GM19035 (cell line): ENCODE measurements around the gene TEX44.
"Not testable (repeated sequence)": the region's sequence is repeated elsewhere in the genome, so short reads cannot be mapped to it uniquely, and the experiment has no call there.

ENCODE experiments used
- ATAC-seq: cut with Tn5 transposase; IDR thresholded peaks from one replicate; pipeline ENCODE4 v1.9.1; 2021; ENCODE audit not compliant: unreplicated experiment

TEX44 gene

DNA sequence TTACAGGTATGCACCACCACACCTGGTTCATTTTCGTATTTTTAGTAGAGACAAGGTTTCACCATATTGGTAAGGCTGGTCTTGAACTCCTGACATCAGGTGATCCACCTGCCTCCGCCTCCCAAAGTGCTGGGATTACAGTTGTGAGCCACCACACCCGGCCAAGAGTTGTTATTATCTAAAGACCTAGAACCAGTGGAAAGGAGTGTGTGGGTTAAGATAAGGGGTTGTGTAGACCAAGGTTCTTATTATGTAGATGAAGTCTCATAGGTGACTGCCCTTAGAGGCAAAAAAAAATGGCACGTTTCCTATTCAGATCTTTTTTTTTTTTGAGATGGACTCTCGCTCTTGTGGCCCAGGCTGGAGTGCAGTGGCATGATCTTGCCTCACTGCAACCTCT, 21.7 kb upstream of the TEX44 start:
- ATAC-seq: not testable (repeated sequence)

DNA sequence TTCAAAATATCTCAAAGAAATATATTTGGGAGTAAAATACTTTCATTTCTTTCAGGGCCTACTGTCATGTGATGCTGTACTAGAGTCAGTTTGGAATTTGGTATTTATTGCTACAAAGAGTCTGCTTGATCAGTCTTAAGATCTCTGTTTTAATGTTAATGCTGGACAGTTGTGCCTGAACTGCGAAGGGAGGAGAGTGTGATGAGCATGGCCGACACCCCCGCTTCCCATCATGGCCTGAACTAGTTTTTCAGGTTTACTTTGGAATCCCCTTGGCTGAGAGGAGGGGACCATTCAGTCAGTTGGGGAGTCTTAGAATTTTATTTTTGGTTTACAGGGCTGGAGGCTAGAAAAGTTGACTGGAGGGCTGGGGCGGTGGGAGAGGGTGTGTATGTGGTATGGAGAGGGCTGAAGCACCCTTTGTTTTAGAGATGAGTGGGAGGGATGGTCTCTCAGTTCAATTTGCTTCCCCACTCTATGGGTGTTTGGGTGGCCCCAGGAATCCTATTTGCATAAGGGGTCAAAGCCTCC, 20.9 kb upstream of the TEX44 start:
- no peak for ATAC-seq

DNA sequence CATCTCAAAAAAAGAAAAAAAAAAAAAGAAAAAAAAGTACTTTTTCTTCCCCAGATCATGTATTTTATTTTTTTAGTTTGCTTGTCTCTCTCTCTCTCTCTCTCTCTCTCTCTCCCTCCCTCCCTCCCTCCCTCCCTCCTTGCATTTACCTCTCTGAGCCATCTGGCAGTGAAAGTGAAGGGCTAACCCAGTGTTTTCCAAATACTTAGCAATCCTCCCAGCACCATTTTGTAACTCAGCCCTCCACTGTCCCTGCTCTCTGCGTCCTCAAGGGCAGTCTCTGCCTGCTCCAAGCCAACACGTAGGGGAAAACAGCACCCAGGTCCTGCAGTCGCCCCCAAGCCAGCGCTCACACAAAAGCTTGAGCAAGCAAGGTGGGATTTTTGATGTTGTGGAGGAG, 19.6 kb upstream of the TEX44 start:
- ATAC-seq: no peak

DNA sequence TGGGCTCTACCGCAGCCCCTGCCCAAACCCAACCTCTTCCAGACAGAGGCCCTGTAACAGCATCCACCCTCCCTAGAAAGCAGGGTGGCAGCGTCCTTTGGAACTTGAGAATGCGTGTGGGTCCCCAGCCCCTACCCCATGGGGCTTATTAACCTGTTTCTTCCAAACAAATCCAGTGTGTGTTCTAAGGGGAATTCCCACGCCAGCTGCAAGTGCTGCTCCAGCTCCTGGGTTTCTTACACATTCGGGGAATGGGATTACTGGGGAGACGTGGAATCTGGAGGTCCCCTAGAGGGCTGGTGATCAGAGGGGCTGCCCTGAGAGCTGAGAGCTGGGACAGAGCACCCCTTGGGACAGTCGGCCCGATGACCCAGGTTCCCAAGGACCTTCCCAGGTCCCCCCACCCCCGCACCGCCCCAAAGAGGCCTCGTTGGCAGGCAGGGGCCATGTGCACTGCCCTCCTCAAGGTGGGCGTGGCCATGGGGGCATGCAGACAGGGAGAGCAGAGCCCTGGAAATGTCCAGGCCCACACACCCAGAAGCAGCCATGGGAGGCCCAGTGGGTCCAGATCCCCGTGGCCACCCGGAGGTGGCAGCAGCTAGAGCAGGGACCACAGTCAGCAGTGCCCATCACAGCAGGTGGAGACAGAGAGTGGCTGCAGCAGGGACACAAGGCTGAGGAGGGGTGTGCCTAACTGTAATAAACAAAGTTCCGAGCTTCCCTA, 18.8 kb upstream of the TEX44 start:
- ATAC-seq: no peak

DNA sequence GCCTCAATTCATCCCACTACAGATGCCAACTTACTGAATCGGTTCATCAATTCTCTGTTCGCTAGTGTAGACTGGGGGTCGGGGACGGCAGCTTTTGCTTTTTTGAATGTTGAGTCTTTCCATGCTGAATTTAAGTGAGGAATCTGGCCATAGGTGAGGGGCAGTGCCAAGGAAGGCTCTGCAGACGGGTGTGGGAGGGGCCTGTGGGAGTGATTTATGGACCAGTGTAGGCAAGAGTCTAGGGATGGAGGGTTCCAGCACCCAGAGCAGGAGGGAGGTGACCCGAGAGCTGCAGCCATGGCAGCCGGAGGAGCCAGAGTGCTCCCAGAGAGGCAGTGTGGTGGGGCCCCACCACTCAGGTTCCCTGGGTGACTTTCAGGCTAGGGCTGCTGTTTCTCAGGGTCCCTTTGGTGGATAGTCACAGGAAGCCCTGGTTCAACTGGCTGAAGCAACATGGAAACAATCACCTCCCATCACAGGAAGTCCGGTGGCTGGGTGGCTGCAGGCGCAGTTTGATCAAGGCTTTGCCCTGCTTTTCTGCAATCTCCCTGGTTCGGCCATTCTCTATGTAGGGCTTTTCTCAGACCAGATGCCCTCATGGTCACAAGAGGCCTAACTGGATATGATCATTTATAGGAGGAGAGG, 16.9 kb upstream of the TEX44 start:
- no peak for ATAC-seq

DNA sequence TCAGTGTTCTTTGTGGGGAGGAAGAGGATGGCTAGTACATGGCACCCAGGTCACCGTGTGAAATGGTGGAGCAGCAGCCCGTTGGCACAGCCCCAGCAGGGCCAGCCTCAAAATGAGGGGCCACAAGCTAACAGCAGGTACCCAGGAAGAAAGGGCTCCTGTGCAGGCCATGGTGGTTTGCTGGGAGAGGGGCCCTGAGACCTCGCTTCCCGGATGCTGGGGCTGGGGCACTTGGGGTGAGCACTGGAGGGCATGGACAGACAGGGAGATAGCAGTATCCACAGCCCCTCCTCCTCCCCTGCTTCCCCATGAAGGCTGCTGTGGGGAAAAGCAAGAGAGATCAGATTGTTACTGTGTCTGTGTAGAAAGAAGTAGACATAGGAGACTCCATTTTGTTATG, 16.2 kb upstream of the TEX44 start:
- ATAC-seq: no peak

DNA sequence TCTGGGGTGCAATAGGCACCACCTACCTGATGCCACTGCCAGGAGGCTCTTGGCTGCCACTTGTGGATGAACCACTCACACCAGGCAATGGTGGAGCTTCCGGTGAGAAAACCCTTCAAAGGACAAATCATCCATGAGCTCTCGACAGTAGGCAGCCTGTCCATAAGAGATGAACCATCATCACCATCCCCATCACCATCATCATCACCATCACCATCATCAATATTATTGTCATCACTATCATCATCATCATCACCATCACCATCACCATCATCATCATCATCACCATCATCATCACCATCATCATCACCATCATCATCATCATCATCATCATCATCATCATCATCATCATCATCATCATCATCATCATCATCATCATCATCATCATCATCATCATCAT, 14.0 kb upstream of the TEX44 start:
- not testable (repeated sequence) for ATAC-seq

DNA sequence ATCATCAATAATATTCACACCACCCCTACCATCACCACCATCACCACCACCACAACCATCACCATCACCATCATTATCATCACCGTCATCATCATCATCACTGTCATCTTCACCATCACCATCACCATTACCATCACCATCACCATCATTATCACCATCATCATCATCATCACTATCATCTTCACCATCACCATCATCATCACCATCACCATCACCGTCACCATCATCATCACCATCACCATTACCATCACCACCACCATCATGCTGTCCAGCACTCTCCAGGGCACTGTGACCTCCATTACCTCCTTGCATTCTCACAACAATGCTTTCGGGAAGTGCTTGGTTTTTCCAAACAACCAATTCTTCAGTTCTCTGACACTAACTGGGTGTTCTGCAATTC, 13.1 kb upstream of the TEX44 start:
- no peak for ATAC-seq

DNA sequence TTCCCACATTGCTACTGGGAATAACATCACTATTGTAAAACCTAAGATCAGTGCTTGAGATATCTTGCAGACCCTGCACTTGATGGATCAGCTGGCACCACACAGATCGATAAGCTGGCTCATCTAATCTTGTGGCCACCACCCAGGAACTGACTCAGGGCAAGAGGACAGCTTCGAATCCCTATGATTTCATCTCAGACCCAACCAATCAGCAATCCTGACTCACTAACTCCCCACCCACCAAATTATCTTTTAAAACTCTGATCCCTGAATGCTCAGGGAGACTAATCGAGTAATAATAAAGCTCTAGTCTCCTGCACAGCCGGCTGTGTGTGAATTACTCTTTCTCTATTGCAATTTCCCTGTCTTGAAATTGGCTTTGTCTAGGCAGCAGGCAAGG, 11.3 kb upstream of the TEX44 start:
- no peak for ATAC-seq

DNA sequence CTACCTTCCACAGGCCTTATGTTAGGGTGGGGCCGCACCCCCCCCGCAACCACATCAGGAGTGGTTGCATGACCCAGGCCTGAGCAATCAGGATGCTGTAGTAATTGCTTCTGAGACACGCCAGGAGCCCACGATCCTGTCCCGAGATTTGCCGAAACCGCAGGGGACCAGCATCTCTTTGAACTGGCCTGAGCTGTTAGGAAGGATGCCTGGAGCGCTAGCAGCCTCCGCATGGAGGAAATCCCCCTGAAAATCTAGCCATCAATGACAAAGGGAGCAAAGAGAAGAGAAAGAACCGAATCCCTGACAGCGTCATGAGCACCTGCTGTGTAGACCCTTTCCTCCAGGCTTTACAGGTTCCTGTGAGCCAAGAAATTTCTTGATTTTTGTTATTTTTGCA, 8.7 kb upstream of the TEX44 start:
- no peak for ATAC-seq

DNA sequence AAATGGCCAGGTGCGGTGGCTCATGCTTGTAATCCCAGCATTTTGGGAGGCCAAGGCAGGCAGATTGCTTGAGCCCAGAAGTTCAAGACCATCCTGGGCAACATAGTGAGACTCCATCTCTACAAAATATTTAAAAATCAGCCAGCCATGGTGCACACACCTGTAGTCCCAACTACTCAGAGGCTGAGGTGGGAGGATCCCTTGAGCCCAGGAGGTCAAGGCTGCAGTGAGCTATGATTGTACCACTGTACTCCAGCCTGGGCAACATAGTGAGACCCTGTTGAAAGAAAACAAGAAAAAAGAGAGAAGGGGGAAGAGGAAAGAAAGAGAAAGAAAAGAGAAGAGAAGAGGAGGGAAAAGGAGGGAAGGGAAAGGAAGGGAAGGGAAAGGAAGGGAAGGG, 4.9 kb upstream of the TEX44 start:
- ATAC-seq: not testable (repeated sequence)

DNA sequence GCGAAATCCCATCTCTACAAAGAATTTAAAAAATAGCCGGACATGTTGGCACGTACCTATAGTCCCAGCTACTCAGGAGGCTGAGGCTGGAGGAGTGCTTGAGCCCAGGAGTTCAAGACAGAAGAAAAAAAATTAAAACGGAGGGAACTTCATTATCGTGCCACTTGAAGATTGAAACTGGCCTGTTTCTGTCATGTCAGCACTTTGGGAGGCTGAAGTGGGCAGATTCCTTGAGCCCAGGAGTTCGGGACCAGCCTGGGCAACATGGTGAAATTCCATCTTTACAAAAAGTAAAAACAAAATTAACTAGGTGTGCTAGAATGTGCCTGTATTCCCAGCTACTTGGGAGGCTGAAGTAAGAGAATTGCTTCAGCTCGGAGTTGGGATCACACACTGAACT, 3.0 kb upstream of the TEX44 start:
- no peak for ATAC-seq

DNA sequence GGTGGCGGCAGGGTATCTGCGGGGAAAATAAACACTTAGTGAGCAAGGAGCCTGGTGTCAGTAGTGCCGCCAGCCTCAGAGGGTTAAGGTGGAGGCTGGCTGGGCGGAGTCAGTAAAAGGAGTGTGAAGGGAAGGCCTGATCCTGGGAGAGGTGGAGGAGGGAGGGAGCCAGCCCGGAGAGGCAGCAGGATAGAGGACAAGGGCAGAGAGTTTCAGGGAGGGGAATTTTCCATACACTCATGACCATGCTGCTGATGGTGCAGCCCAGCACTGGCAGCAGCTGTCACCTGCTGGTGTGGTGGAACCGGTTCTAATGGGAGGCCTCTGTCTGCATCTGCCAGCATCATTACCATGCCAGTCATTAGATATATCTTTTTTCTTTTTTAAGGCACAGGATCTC, 2.0 kb upstream of the TEX44 start:
- no peak for ATAC-seq

DNA sequence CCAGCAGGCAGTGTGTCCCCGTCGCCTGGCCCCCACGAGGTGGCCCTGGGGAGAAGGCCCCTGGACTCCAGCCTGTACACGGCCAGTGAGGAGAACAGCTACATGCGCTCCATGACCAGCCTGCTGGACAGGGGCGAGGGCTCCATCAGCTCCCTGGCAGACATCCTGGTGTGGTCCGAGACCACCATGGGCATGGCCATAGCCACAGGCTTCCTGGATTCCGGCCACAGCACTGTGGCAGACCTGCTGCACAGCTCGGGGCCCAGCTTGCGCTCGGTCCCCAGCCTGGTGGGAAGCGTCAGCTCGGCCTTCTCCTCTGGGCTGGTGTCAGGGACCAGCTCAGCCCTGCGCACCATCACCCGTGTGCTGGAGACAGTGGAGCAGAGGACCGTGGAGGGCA, 1.0 kb downstream of the TEX44 start:
- no peak for ATAC-seq

DNA sequence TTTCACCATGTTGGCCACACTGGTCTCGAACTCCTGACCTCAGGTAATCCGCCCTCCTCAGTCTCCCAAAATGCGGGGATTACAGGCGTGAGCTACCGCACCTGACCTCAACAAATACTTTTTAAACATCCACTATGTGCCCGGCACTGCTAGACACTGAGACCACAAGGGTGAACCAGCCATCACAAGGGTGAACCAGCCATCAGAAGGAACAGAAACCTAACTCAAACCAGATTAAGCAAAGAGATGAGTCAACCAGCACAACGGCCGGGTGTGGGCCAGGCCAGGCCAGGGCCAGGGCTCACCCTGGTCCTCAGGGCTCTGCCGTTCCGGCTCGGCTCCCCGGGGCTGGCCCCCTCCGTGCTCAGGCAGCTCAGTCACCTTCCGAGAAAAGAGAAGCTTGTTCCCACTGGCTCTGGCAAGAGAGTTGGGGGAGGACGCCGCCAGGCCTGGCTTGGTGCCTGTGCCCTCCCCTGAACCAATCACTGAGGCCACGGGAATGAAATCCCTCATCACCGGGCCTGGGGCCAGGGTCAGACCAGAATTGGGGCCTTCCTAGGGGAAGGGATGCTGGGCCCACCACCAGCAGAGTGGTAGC, 4.4 kb downstream of the TEX44 start:
- ATAC-seq: peak; percentile 91

DNA sequence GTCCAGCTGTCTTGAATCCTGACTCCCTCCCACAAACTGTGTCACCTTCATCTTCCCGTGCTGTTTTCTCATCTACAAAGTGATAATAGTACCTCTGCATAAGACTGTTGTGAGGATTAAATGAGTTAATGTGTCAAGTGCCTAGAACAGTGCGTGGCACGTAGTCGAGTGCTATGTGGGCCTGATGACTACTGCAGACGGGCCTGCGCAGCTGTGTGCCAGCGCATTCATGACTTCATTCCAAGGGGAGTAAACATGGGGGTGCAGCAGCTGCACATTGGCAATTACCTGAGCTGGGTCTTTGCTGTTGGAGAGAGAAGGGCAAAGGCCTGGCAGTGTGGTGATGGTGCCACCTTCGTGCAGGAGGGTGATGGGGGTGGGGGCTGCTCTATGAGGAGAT, 5.0 kb downstream of the TEX44 start:
- no peak for ATAC-seq

DNA sequence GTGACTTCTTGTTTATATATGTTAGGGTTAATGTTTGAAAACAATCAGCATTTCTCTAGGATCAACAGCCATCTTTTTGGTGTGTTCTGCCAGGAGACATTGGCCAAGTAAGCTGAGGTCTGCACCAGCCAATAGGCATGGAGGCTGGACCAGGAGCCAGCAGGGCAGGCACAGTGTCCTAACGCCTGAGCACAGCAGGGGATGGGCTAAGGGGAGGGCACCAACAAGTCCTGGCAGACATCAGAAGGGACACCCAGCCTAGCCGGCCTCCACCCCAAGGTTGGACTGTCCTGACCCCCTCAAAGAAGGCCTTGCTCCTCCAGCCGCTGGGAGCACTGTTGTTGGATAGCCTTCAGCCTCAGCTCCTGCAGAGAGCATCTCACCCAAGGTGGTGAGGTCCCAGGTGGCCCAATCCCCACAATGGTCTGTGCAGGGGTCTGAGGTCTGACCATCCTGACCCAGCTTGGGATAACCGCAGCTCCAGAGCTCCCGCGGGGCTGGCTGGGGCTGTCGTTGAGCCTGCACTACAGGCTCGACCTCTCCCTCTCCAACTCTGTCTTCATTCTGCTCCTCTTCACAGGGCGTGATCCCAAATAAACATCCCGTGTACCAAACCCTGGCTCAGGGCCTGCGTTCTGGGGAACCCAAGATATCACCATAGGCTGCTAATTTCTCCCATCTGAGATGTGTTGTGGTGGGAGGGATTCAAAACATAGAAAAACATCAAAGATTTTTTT, 8.1 kb downstream of the TEX44 start:
- no peak for ATAC-seq

DNA sequence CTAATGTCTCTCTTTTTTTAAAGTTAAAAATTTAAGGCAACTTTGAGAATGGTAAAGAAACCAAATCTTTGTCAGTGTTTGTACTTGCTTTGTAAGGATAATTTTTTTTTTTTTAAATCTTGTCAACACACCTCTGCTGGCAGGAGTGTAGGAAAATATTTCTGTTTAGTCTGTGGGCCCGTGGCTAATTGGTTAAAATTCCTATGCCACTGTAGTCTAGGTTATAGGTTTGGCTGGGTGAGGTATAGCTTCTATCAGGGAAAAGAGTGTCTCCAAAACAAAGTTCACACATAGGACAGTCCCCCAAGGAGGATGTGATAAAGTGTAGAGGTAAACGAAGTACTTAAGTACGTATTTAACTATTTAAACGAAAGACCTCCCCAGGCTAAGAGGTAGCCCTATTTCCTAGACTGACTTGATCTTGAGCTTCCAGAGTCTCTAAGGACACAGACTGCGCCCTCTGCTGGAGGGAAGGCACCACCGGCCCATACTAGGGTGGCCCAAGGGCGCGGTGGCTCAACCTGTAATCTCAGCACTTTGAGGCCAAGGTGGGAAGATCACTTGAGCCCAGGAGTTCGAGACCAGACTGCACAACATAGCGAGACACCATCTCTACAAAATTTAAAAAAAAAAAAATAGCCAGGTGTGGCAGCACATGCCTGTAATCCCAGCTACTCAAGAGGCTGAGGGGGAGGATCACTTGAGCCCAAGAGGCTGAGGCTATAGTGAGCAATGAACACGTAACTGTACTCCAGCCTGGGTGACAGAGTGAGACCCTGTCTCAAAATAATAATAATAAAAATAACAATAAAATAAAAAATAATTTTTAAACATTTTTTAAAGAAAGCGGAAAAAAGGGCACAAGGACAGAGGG, 8.9 kb downstream of the TEX44 start:
- no peak for ATAC-seq

DNA sequence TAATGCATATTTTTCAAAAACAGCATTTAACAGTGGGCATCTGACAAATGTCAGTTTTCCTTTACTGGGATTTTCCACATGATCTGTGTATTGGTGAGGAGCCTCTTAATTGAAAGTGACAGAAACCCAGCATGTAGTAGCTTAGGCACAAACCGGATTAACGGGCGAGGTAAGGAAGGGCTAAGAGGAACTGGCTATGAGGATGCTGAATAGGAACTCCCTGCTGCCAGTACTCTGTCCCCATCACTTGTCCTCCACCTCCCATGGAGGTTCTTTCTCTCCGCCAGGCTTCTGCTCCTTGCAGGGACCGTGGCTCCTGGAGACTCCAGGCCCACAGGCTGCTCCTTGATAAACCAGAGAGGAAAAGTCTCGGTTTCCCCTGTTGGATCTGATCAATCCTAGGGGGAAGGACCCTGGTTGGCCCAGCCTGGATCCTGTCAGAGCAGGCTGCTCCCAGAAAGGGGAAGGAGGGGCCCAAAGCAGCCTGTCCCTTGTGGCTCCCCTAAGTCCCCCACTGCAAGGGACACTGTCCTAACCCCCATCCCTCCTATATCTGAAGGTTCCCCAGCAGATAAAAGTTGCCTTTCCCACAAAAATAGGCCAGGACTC, 10.3 kb downstream of the TEX44 start:
- no peak for ATAC-seq

DNA sequence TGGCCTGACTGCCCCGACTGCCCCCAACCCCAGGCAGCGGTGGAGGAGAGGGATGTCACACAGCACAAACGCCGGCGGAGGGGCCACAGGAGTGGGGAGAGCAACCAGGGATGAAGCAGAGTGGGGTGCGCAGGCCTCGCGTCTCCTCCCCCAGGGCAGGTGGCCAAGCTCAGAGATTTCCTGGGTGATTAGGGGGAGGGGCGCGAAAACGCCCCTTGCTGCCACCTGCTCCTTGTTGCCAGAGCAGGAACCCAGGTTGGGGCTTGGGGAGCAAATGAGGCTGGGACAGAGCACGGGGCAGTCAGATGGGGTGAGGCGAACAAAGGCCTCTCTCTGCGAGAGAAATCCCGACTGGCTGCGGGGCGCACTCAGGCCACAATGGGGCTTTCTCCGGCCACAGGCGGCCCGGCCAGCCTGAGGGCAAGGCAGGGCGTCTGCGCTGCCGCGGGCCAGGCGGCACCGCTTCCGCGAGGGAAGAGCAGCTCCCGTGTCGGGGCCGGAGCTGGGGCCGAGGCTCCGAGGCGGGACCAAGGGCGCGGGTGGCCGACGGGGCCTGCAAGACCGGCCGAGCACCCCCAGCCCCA, 11.5 kb downstream of the TEX44 start:
- ATAC-seq: peak; percentile 46
